ENCODE measurements around the gene NFATC1. TPM values are rescaled to one million over a fixed set of nuclear protein-coding genes. Genes with fewer than 3 reads are reported as not detected.

The NFATC1 gene
- total RNA-seq, 1 donor from 2014 or later = 0.53 TPM

DNA sequence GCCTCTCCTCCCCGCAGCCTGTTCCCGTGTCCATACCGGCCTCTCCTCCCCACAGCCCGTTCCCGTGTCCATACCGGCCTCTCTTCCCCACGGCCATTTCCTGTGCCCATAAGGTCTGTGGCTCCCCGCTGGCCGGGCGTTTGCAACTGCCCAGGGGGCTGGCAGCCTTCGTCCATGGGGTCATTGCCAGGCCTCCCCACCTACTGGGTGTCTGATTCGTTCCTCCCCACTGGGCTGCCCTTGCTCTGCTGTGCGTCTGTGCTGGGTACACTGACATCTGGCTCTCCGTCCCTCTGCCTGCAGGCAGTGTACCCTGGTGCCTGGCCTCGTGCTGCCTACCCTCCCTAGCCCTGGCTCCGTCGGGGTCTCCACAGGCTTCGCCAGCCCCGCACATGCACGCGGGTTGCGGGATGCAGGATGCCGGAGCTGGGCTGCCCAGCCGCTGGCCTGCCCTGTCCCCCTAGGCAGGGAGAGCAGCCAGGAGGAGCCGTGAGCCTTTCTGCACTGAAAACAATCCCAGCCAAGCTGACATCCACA lies 67.8 kb downstream of the NFATC1 start:
- Histone ChIP-seq H3K36me3 (ENCODE audit: control insufficient read depth, insufficient read depth, low read length) (no peaks in the 10 kb centered on the region), H3K27me3 (ENCODE audit: control insufficient read depth, insufficient read depth, low read length) (no peaks in the 10 kb centered on the region), H3K4me3 (ENCODE audit: low read depth, low read length) (no peak overlapping the region)
- DNase-seq (ENCODE audit: low read depth) (no peak), FAIRE-seq (no peak)
- TF ChIP-seq, protein P1, sequence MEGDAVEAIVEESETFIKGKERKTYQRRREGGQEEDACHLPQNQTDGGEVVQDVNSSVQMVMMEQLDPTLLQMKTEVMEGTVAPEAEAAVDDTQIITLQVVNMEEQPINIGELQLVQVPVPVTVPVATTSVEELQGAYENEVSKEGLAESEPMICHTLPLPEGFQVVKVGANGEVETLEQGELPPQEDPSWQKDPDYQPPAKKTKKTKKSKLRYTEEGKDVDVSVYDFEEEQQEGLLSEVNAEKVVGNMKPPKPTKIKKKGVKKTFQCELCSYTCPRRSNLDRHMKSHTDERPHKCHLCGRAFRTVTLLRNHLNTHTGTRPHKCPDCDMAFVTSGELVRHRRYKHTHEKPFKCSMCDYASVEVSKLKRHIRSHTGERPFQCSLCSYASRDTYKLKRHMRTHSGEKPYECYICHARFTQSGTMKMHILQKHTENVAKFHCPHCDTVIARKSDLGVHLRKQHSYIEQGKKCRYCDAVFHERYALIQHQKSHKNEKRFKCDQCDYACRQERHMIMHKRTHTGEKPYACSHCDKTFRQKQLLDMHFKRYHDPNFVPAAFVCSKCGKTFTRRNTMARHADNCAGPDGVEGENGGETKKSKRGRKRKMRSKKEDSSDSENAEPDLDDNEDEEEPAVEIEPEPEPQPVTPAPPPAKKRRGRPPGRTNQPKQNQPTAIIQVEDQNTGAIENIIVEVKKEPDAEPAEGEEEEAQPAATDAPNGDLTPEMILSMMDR (IDR thresholded peaks at IDR 0.05; ENCODE audit: insufficient read depth, low read length, severe bottlenecking) = no peak

DNA sequence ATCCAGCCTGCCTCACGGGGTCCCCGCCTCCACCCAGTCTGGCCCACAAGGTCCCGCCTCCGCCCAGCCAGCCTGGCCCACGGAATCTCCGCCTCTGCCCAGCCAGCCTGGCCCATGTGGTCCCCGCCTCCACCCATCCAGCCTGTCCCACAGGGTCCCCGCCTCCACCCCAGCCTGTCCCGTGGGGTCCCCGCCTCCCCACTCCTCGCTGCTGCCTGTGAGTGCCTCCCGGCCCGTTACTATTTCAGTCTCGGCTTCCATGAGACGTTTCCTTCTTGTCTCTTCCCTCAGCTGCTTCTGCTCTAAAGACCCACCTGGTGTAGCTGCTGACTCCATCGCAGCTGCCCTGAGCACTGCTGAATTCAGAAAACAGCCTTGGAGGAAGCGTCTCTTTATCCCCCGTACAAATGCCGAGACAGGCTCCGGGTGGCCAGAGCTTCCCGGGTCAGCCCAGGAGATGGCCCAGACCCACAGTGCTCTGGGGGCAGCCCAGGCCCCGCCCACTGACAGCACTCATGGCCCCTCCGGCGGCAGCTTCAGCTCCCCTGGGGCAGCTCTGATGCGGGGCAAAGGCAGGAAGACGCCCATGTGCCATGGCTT lies 69.8 kb downstream of the NFATC1 start:
- DNase-seq (ENCODE audit: low read depth) (no peak), FAIRE-seq (no peak)
- Histone ChIP-seq H3K27me3 (ENCODE audit: control insufficient read depth, insufficient read depth, low read length) (no peaks in the 10 kb centered on the region), H3K4me3 (ENCODE audit: low read depth, low read length) (no peak overlapping the region), H3K36me3 (ENCODE audit: control insufficient read depth, insufficient read depth, low read length) (no peaks in the 10 kb centered on the region)
- TF ChIP-seq, protein P1 (IDR thresholded peaks at IDR 0.05; ENCODE audit: insufficient read depth, low read length, severe bottlenecking) = no peak

DNA sequence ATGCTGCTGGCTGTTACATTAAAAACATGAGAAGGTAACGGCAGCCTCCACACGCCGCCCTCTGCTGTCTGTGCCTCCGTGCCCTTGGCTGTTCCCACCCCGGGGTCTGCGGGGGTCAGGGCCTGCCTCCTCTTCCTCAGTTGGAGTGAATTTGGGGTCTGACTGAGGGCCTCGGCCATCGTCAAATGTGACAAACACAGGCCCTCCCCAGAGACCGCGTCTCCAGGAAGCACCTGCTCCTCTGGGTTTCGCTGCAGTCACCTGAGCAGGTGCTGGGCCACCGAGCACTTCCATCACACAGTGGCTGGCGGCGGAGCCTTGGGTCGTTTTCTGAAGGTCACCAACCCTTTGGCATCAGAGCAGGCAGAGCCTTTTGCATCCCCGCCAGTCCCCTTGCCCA lies 70.9 kb downstream of the NFATC1 start:
- Histone ChIP-seq H3K4me3 (ENCODE audit: low read depth, low read length) (no peak overlapping the region), H3K27me3 (ENCODE audit: control insufficient read depth, insufficient read depth, low read length) (no peaks in the 10 kb centered on the region), H3K36me3 (ENCODE audit: control insufficient read depth, insufficient read depth, low read length) (no peaks in the 10 kb centered on the region)
- DNase-seq (ENCODE audit: low read depth) (no peak), FAIRE-seq (no peak)
- TF ChIP-seq, protein P1 (IDR thresholded peaks at IDR 0.05; ENCODE audit: insufficient read depth, low read length, severe bottlenecking) = no peak

DNA sequence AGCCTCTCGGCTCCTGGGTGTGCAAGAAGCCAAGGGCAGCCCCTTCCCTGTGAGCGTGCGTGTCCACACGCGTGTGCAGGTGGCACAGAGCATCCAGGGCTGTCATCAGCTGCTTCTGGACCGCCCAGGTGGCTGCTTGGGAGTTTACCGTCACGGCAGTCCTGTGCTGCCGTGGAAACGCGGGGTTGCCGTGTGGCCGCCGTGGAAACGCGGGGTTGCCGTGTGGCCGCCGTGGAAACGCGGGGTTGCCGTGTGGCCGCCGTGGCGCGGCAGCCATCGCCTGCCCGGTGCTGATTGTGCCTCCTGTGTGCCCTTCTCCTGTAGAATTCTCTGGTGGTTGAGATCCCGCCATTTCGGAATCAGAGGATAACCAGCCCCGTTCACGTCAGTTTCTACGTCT lies 71.4 kb downstream of the NFATC1 start:
- FAIRE-seq (no peak), DNase-seq (ENCODE audit: low read depth) (no peak)
- H3K36me3 ChIP-seq (ENCODE audit: control insufficient read depth, insufficient read depth, low read length) = no peaks in the 10 kb centered on the region

DNA sequence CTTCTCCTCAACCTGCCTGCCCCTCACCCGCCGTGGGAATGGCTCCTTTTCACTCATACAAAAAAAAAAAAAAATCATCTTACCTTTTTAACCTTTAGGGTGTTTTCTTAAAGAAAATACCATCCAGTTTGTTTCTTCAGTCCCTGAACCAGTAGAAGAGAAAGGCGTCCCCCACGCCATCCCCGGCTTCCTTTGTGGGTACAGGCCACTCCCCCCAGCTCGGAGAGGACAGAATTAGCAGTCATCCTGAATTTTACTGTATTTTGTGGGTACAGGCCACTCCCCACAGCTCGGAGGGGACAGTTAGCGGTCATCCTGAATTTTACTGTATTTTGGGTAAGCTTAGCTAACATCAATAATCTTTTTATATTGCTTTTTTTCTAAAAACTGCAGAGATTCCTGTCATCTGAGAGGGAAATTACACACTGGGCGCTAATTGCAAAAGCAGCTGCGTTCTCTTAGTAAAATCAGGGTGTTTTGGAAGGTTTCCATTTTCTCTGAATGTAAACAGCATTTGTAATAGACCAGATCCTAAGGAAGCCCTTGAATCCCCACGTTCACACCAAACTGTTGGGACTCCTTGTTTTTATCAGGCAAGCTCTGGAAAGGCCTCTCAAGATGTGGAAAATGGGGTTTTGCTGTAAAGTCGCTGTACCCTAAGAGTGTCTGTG lies 72.5 kb downstream of the NFATC1 start:
- TF ChIP-seq, protein P1 (IDR thresholded peaks at IDR 0.05; ENCODE audit: insufficient read depth, low read length, severe bottlenecking) = no peak
- FAIRE-seq (no peak), DNase-seq (ENCODE audit: low read depth) (no peak)
- no peaks in the 10 kb centered on the region for H3K36me3 ChIP-seq (ENCODE audit: control insufficient read depth, insufficient read depth, low read length)
- no peak overlapping the region for H3K4me3 ChIP-seq (ENCODE audit: low read depth, low read length)
- no peaks in the 10 kb centered on the region for H3K27me3 ChIP-seq (ENCODE audit: control insufficient read depth, insufficient read depth, low read length)

More for the DNA sequence above, 71.4 kb downstream of the NFATC1 start:
- TF ChIP-seq, protein P1 (IDR thresholded peaks at IDR 0.05; ENCODE audit: insufficient read depth, low read length, severe bottlenecking) = no peak
- no peak overlapping the region for H3K4me3 ChIP-seq (ENCODE audit: low read depth, low read length)
- no peaks in the 10 kb centered on the region for H3K27me3 ChIP-seq (ENCODE audit: control insufficient read depth, insufficient read depth, low read length)
